WI38 (cell line): ENCODE measurements around the gene TCHP.

Source experiments
- H3K4me3 ChIP-seq: 2 replicates; pipeline ENCODE4 v1.5.1; 2011; ENCODE audit warnings: low read depth, mild to moderate bottlenecking, control low read depth, low read length
- TF ChIP-seq, protein P1 (sequence below): IDR thresholded peaks from 2 replicates; pipeline ENCODE4 v1.5.1; 2012; ENCODE audit warnings: low read depth, mild to moderate bottlenecking, control low read depth, low read length

Gene TCHP

GRCh38 chr12:109958374-109958773 is 58.3 kb downstream of the TCHP start:
- TF ChIP-seq, protein P1, sequence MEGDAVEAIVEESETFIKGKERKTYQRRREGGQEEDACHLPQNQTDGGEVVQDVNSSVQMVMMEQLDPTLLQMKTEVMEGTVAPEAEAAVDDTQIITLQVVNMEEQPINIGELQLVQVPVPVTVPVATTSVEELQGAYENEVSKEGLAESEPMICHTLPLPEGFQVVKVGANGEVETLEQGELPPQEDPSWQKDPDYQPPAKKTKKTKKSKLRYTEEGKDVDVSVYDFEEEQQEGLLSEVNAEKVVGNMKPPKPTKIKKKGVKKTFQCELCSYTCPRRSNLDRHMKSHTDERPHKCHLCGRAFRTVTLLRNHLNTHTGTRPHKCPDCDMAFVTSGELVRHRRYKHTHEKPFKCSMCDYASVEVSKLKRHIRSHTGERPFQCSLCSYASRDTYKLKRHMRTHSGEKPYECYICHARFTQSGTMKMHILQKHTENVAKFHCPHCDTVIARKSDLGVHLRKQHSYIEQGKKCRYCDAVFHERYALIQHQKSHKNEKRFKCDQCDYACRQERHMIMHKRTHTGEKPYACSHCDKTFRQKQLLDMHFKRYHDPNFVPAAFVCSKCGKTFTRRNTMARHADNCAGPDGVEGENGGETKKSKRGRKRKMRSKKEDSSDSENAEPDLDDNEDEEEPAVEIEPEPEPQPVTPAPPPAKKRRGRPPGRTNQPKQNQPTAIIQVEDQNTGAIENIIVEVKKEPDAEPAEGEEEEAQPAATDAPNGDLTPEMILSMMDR = no peak

DNA sequence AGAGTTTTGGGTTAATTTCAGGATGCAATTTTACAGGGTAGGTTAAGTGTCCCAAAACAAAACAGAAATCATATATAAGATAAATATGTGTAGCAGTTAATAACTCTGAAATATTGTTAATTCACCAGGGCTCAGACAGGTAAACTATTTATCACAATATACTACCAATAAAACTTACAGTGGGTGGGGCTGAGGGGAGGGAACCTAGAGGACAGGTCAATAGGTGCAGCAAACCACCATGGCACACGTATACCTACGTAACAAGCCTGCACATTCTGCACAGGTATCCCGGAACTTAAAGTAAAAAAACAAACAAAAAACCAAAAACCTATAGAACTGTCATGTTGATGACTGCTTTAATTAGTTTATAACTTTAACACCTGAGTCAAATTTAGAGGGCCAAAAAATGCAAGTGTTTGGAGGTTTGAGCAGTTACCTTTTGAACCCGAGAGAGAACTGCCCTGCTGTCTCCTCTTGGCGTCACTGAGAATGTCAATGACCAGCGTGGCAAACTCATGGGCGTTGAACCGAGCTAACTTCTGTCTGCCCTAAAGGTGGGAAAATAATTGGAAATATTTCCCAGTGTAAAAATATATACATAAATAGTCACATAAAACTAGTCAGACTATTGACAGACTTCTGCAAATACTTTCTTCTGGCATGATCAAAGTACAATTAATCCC is 59.5 kb downstream of the TCHP start:
- TF ChIP-seq, protein P1 = no peak
- H3K4me3 ChIP-seq = no peak overlapping the region

More at GRCh38 chr12:109958374-109958773, 58.3 kb downstream of the TCHP start:
- H3K4me3 ChIP-seq = no peak overlapping the region

- H3K4me3 ChIP-seq = no peak overlapping the region
- TF ChIP-seq, protein P1 = no peak
These were observed 61.1 kb downstream of the TCHP start for GRCh38 chr12:109961201-109961600.

- TF ChIP-seq, protein P1 = no peak
These were observed 61.5 kb downstream of the TCHP start for GRCh38 chr12:109961612-109962011.

GRCh38 chr12:109962398-109962797 is 62.3 kb downstream of the TCHP start:
- H3K4me3 ChIP-seq = no peak overlapping the region

More at GRCh38 chr12:109961612-109962011, 61.5 kb downstream of the TCHP start:
- H3K4me3 ChIP-seq = no peak overlapping the region

DNA sequence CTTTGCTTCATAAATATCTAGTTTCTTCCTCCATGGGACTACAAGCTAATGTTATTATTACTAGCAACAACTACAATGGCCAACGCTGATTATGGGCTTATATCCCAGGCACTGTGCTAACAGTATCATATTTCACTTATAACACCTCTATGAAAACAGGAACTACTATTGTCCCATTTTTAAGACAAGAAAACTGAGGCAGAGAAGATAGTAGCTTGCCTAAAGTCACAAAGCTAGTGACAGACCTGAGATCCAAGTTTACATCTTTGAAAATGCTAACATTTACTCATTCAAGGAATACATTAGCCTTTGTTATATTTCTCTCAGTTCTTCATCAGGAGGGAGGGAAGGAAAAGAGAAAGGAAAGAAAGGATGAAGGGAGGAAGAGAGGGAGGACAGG is 63.3 kb downstream of the TCHP start:
- no peak overlapping the region for H3K4me3 ChIP-seq
- TF ChIP-seq, protein P1 = no peak

More at GRCh38 chr12:109962398-109962797, 62.3 kb downstream of the TCHP start:
- TF ChIP-seq, protein P1 = no peak

DNA sequence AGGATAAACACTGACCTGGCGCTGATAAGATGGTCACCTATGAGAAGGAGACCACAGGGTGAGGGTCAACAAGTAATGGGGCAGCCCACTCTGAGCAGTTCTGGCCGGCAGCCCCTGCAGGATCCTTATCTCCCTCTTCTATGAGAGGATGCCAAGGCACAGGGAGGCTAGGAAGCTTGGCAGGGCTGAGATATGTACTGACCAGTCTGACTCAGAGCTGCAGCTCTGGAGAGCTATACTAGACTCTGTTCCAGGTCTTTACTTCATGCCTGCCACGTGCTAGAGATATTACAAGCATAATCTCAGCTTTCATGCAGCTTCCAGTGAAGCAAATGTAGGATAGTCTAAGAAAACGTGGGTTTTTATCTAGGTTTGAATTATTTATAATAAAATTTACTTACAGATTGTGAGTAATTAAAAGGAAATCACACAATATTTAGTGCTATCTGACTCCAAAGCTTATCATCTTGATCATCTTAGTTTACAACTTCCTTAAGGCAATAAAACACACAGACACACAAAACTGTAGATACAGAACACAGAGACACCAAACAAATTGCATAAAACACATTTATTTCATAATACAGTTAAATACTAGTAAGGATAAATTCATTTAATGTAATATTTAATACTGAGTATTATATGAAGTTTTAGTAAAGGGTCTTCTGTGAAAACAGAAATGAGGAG is 63.8 kb downstream of the TCHP start:
- H3K4me3 ChIP-seq = no peak overlapping the region
- TF ChIP-seq, protein P1 = no peak
